Mesenchymal stem cell (in vitro differentiated cells and primary cell): ENCODE measurements around the gene DPEP2NB.
"Not testable (repeated sequence)": the region's sequence is repeated elsewhere in the genome, so short reads cannot be mapped to it uniquely, and the experiment has no call there.

ENCODE experiments used
- DNase-seq: peaks from one replicate; pipeline ENCODE4 v3.0.0-alpha.2; 2013
- H2AFZ ChIP-seq: one replicate; pipeline ENCODE4 v1.6.1; 2013; ENCODE audit warnings: low read depth, mild to moderate bottlenecking, control low read depth, inconsistent platforms, low read length, moderate library complexity
- H2AK5ac ChIP-seq: 2 replicates; pipeline ENCODE4 v1.6.1; 2013; ENCODE audit warnings: low read length, moderate library complexity, mild to moderate bottlenecking, inconsistent platforms; ENCODE audit not compliant: severe bottlenecking
- H2BK120ac ChIP-seq: one replicate; pipeline ENCODE4 v1.6.1; 2013; ENCODE audit warnings: low read depth, mild to moderate bottlenecking, inconsistent platforms, low read length, moderate library complexity
- H2BK12ac ChIP-seq, 2 experiments: one replicate each; pipeline ENCODE4 v1.6.1; 2013; ENCODE audit warnings: inconsistent platforms in 2 of 2, low read length in 2 of 2, mild to moderate bottlenecking in 2 of 2, moderate library complexity in 2 of 2, control low read depth in 1 of 2
- H2BK15ac ChIP-seq: one replicate; pipeline ENCODE4 v1.6.1; 2013; ENCODE audit warnings: mild to moderate bottlenecking, low read depth, inconsistent platforms; ENCODE audit not compliant: poor library complexity, severe bottlenecking
- H2BK5ac ChIP-seq: 2 replicates; pipeline ENCODE4 v1.6.1; 2013; ENCODE audit warnings: low read depth, mild to moderate bottlenecking, low read length, control low read depth, inconsistent platforms; ENCODE audit not compliant: poor library complexity, severe bottlenecking
- H3K14ac ChIP-seq, 2 experiments: one replicate each; pipeline ENCODE4 v1.6.1; 2013; ENCODE audit warnings: inconsistent platforms in 2 of 2, low read length in 2 of 2, control low read depth in 1 of 2, mild to moderate bottlenecking in 1 of 2, moderate library complexity in 1 of 2
- H3K18ac ChIP-seq, 2 experiments: one replicate each; pipeline ENCODE4 v1.6.1; 2013; ENCODE audit warnings: inconsistent platforms in 2 of 2, low read length in 2 of 2, control low read depth in 1 of 2, low read depth in 1 of 2, mild to moderate bottlenecking in 1 of 2
- H3K23ac ChIP-seq, 2 experiments: one replicate each; pipeline ENCODE4 v1.6.1; 2013; ENCODE audit warnings: inconsistent platforms in 2 of 2, low read length in 2 of 2, mild to moderate bottlenecking in 2 of 2, moderate library complexity in 2 of 2, control low read depth in 1 of 2
- H3K27ac ChIP-seq: 2 replicates; pipeline ENCODE4 v1.5.1; 2013; ENCODE audit warnings: mild to moderate bottlenecking, moderate library complexity, low read length, control low read depth, inconsistent platforms; ENCODE audit not compliant: poor library complexity, severe bottlenecking
- H3K27me3 ChIP-seq, 2 experiments: 2 replicates each; pipeline versions ENCODE4 v1.6.1 to v1.7.0; 2013; ENCODE audit warnings: low read length in 2 of 2, mild to moderate bottlenecking in 2 of 2, moderate library complexity in 2 of 2, control low read depth in 1 of 2, inconsistent platforms in 1 of 2; ENCODE audit not compliant: control insufficient read depth in 1 of 2, insufficient read depth in 1 of 2
- H3K36me3 ChIP-seq, 2 experiments: 2 replicates each; pipeline versions ENCODE4 v1.6.1 to v1.7.0; 2013; ENCODE audit warnings: low read length in 2 of 2, control low read depth in 1 of 2, inconsistent platforms in 1 of 2, low read depth in 1 of 2, mild to moderate bottlenecking in 1 of 2; ENCODE audit not compliant: insufficient read depth in 2 of 2, control insufficient read depth in 1 of 2
- H3K4ac ChIP-seq, 2 experiments: one replicate each; pipeline ENCODE4 v1.6.1; 2013; ENCODE audit warnings: inconsistent platforms in 2 of 2, low read length in 2 of 2, mild to moderate bottlenecking in 2 of 2, moderate library complexity in 2 of 2, control low read depth in 1 of 2, low read depth in 1 of 2
- H3K4me1 ChIP-seq: 2 replicates; pipeline ENCODE4 v1.6.1; 2013; ENCODE audit warnings: low read depth, low read length, control low read depth; ENCODE audit not compliant: control insufficient read depth, insufficient read depth
- H3K4me2 ChIP-seq: 2 replicates; pipeline ENCODE4 v1.6.1; 2013; ENCODE audit warnings: low read length, mild to moderate bottlenecking, inconsistent platforms; ENCODE audit not compliant: poor library complexity, severe bottlenecking
- H3K4me3 ChIP-seq, 2 experiments: 2 replicates each; pipeline versions ENCODE4 v1.5.1 to v1.7.0; 2013; ENCODE audit warnings: low read length in 2 of 2, mild to moderate bottlenecking in 2 of 2, control low read depth in 1 of 2, low read depth in 1 of 2; ENCODE audit not compliant: insufficient read depth in 1 of 2
- H3K79me1 ChIP-seq: replicated peaks from 2 replicates; pipeline ENCODE4 v1.6.1; 2013; ENCODE audit warnings: mild to moderate bottlenecking, control low read depth, low read length, inconsistent platforms; ENCODE audit not compliant: poor library complexity, severe bottlenecking
- H3K9ac ChIP-seq: 2 replicates; pipeline ENCODE4 v1.7.0; 2013; ENCODE audit warnings: mild to moderate bottlenecking, low read length, moderate library complexity
- H3K9me3 ChIP-seq: 2 replicates; pipeline ENCODE4 v1.7.0; 2013; ENCODE audit warnings: mild to moderate bottlenecking, low read length; ENCODE audit not compliant: control insufficient read depth
- H4K8ac ChIP-seq: one replicate; pipeline ENCODE4 v1.6.1; 2013; ENCODE audit warnings: inconsistent platforms, mild to moderate bottlenecking, low read length, moderate library complexity
- H4K91ac ChIP-seq: one replicate; pipeline ENCODE4 v1.6.1; 2013; ENCODE audit warnings: mild to moderate bottlenecking, low read length, inconsistent platforms
- WGBS: methylation state at CpG from one replicate; pipeline ENCODE4 v1.1.7; 2013; ENCODE audit warnings: mixed read lengths; 5-methylcytosine and 5-hydroxymethylcytosine counted together

The DPEP2NB gene

GRCh38 chr16:68035227-68035626 lies 19.5 kb upstream of the DPEP2NB start:
- no peak overlapping the region for H4K8ac ChIP-seq
- 100% methylated on average over 1 of the region's 2 CpGs for WGBS
- H3K4me1 ChIP-seq = no peaks in the 10 kb centered on the region

GRCh38 chr16:68033101-68033500 lies 17.4 kb upstream of the DPEP2NB start:
- no peak overlapping the region for H2BK12ac ChIP-seq
- H4K91ac ChIP-seq = no peak overlapping the region
- WGBS = 98% methylated on average over 2 of the region's 2 CpGs
- no peak overlapping the region for H3K14ac ChIP-seq
- no peaks in the 10 kb centered on the region for H3K27me3 ChIP-seq
- H3K4me2 ChIP-seq = no peak overlapping the region
- no peak overlapping the region for H3K4ac ChIP-seq
- H4K8ac ChIP-seq = no peak overlapping the region
- H3K23ac ChIP-seq = no peak overlapping the region
- H2BK120ac ChIP-seq = no peak overlapping the region
- no peak overlapping the region for H3K9ac ChIP-seq
- H3K4me1 ChIP-seq = no peaks in the 10 kb centered on the region
- no peak overlapping the region for H3K27ac ChIP-seq
- H3K4me3 ChIP-seq = no peak overlapping the region
- H3K36me3 ChIP-seq = peaks cover 3 to 9% of the 10 kb centered on the region in 2 experiments
- no peak overlapping the region for H2AFZ ChIP-seq
- no peak for DNase-seq
- no peak overlapping the region for H3K18ac ChIP-seq
- H2BK5ac ChIP-seq = no peak overlapping the region
- peaks cover 18% of the 10 kb centered on the region for H3K79me1 ChIP-seq
- no peaks in the 10 kb centered on the region for H3K9me3 ChIP-seq
- no peak overlapping the region for H2BK15ac ChIP-seq
- no peak overlapping the region for H2AK5ac ChIP-seq

More at GRCh38 chr16:68035227-68035626, 19.5 kb upstream of the DPEP2NB start:
- Histone ChIP-seq H3K9me3 (no peaks in the 10 kb centered on the region), H2AK5ac (no peak overlapping the region), H2AFZ (no peak overlapping the region), H3K9ac (no peak overlapping the region), H3K4me2 (no peak overlapping the region), H3K23ac (no peak overlapping the region), H3K14ac (no peak overlapping the region), H3K79me1 (peaks cover 10% of the 10 kb centered on the region), H4K91ac (no peak overlapping the region), H2BK12ac (no peak overlapping the region), H3K4me3 (no peak overlapping the region), H3K4ac (no peak overlapping the region), H3K36me3 (peaks cover 7% of the 10 kb centered on the region in 2 experiments), H3K27me3 (no peaks in the 10 kb centered on the region), H2BK15ac (no peak overlapping the region), H2BK120ac (no peak overlapping the region), H3K18ac (no peak overlapping the region), H3K27ac (no peak overlapping the region), H2BK5ac (no peak overlapping the region)
- no peak for DNase-seq

GRCh38 chr16:68031951-68032350 lies 16.2 kb upstream of the DPEP2NB start:
- WGBS = 93% methylated on average over 2 of the region's 2 CpGs

DNA sequence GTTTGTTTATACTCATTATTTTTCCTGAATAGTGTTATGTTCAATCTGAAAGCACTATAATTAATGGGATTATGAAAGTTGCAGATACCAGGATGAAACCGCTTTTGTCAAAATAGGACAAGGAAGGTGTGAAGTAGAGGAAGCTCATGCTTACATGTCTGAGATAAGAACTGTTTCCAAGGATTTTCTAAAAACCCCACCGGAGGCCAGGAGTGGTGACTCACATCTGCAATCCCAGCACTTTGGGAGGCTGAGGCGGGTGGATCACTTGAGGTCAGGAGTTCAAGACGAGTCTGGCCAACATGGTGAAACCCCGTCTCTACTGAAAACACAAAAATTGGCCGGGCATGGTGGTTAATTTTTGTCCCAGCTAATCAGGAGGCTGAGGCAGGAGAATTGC lies 14.4 kb upstream of the DPEP2NB start:
- not testable (repeated sequence) for H4K91ac ChIP-seq, H2AK5ac ChIP-seq, H3K9me3 ChIP-seq, H3K4me2 ChIP-seq, H2BK15ac ChIP-seq, H3K9ac ChIP-seq, H3K27ac ChIP-seq, H2BK120ac ChIP-seq, H3K23ac ChIP-seq, H2BK12ac ChIP-seq, H3K4me3 ChIP-seq, H3K4ac ChIP-seq, H3K27me3 ChIP-seq, H4K8ac ChIP-seq, H2AFZ ChIP-seq, H3K18ac ChIP-seq, H3K14ac ChIP-seq, H2BK5ac ChIP-seq, H3K4me1 ChIP-seq
- peaks cover 28% of the 10 kb centered on the region for H3K79me1 ChIP-seq
- 31% methylated on average over 6 of the region's 6 CpGs for WGBS
- DNase-seq = peak; percentile 64
- H3K36me3 ChIP-seq = peaks cover 6 to 26% of the 10 kb centered on the region in 2 experiments

More at GRCh38 chr16:68031951-68032350, 16.2 kb upstream of the DPEP2NB start:
- Histone ChIP-seq H3K23ac (no peak overlapping the region), H3K27ac (no peak overlapping the region), H3K4me2 (no peak overlapping the region), H3K79me1 (peaks cover 24% of the 10 kb centered on the region), H2AFZ (no peak overlapping the region), H3K9me3 (no peaks in the 10 kb centered on the region), H3K4ac (no peak overlapping the region), H2BK120ac (no peak overlapping the region), H2AK5ac (no peak overlapping the region), H3K36me3 (peaks cover 3 to 15% of the 10 kb centered on the region in 2 experiments), H3K14ac (no peak overlapping the region), H4K8ac (no peak overlapping the region), H3K18ac (no peak overlapping the region), H3K27me3 (no peaks in the 10 kb centered on the region), H3K4me1 (no peaks in the 10 kb centered on the region), H4K91ac (no peak overlapping the region), H2BK5ac (no peak overlapping the region), H3K4me3 (no peak overlapping the region), H2BK12ac (no peak overlapping the region), H2BK15ac (no peak overlapping the region), H3K9ac (no peak overlapping the region)
- DNase-seq = no peak
